Lower leg skin (tissue), 4 donors: ENCODE measurements around the gene PGLYRP4. TPM values are rescaled to one million over a fixed set of nuclear protein-coding genes. Genes with fewer than 3 reads are reported as not detected.

Experiments
- DNase-seq, 2 donors: peaks; one replicate each; pipeline ENCODE4 v3.0.0-alpha.2; 2019; ENCODE audit warnings: low spot score in 2 of 2
- H3K4me3 ChIP-seq: fragments of 200-600 bp; sonication (generic); 2 replicates; pipeline ENCODE4 v1.5.1; 2017; ENCODE audit warnings: mild to moderate bottlenecking, low read depth; ENCODE audit not compliant: poor library complexity, severe bottlenecking
- POLR2A ChIP-seq, 2 donors: fragments of 450-650 bp; IDR thresholded peaks; one replicate each; pipeline ENCODE4 v1.6.1; 2016 to 2017; ENCODE audit warnings: antibody characterized with exemption in 2 of 2, mild to moderate bottlenecking in 1 of 2, moderate library complexity in 1 of 2
- WGBS, 2 donors: methylation state at CpG; one replicate each; pipeline ENCODE4 v1.1.5; 2018; 5-methylcytosine and 5-hydroxymethylcytosine counted together
- intact Hi-C: fragments of 100-400 bp; cut with DNase I; formaldehyde crosslinking; loops from one replicate; pipeline ENCODE4 v1.15.0; 2023; ENCODE audit warnings: low total_unique reads
- total RNA-seq, 4 donors: library from RNA; depleted of rRNA; stranded (reverse); fragments of >200 nt; gene quantifications; one replicate each; pipeline ENCODE4 v1.1.0, GENCODE V29; 2016
- TF ChIP-seq, protein P1 (sequence below), 3 donors: fragments of 450-650 bp; IDR thresholded peaks; one replicate each; pipeline ENCODE4 v1.5.1; 2016; ENCODE audit warnings: antibody characterized with exemption in 3 of 3, mild to moderate bottlenecking in 3 of 3, moderate library complexity in 2 of 3

PGLYRP4 gene
- total RNA-seq, 4 donors from 2014 or later, result 10.2 to 36.1 (median 18.7) TPM

- intact Hi-C loops, result no loop called here
- DNase-seq, result no peak
- TF ChIP-seq, protein P1, sequence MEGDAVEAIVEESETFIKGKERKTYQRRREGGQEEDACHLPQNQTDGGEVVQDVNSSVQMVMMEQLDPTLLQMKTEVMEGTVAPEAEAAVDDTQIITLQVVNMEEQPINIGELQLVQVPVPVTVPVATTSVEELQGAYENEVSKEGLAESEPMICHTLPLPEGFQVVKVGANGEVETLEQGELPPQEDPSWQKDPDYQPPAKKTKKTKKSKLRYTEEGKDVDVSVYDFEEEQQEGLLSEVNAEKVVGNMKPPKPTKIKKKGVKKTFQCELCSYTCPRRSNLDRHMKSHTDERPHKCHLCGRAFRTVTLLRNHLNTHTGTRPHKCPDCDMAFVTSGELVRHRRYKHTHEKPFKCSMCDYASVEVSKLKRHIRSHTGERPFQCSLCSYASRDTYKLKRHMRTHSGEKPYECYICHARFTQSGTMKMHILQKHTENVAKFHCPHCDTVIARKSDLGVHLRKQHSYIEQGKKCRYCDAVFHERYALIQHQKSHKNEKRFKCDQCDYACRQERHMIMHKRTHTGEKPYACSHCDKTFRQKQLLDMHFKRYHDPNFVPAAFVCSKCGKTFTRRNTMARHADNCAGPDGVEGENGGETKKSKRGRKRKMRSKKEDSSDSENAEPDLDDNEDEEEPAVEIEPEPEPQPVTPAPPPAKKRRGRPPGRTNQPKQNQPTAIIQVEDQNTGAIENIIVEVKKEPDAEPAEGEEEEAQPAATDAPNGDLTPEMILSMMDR (IDR thresholded peaks at IDR 0.05), result no peak
- TF ChIP-seq POLR2A (IDR thresholded peaks at IDR 0.05), result no peak
- WGBS, 2 donors, result 31 to 40% methylated on average over 7 of the region's 7 CpGs
- no peak overlapping the region for H3K4me3 ChIP-seq
Observed at GRCh38 chr1:153395136-153395685, 46.6 kb upstream of the PGLYRP4 start.

GRCh38 chr1:153394391-153394790 is 45.8 kb upstream of the PGLYRP4 start:
- intact Hi-C loops, result no loop called here
- DNase-seq, result no peak
- no peak for TF ChIP-seq POLR2A (IDR thresholded peaks at IDR 0.05)
- TF ChIP-seq, protein P1 (IDR thresholded peaks at IDR 0.05), result no peak
- WGBS, 2 donors, result 71 to 73% methylated on average over 5 of the region's 5 CpGs
- H3K4me3 ChIP-seq, result no peak overlapping the region

- intact Hi-C loops, result no loop called here
- no peak overlapping the region for H3K4me3 ChIP-seq
- DNase-seq, result no peak
- 77 to 84% methylated on average over 6 of the region's 6 CpGs for WGBS, 2 donors
- no peak for TF ChIP-seq POLR2A (IDR thresholded peaks at IDR 0.05)
- TF ChIP-seq, protein P1 (IDR thresholded peaks at IDR 0.05), result no peak
Observed at GRCh38 chr1:153393926-153394325, 45.3 kb upstream of the PGLYRP4 start.

GRCh38 chr1:153392822-153393221 is 44.2 kb upstream of the PGLYRP4 start:
- no peak for TF ChIP-seq POLR2A (IDR thresholded peaks at IDR 0.05)
- TF ChIP-seq, protein P1 (IDR thresholded peaks at IDR 0.05), result no peak
- DNase-seq, result no peak
- WGBS, 2 donors, result 78 to 79% methylated on average over 3 of the region's 3 CpGs
- H3K4me3 ChIP-seq, result no peak overlapping the region
- intact Hi-C loops, result no loop called here

DNA sequence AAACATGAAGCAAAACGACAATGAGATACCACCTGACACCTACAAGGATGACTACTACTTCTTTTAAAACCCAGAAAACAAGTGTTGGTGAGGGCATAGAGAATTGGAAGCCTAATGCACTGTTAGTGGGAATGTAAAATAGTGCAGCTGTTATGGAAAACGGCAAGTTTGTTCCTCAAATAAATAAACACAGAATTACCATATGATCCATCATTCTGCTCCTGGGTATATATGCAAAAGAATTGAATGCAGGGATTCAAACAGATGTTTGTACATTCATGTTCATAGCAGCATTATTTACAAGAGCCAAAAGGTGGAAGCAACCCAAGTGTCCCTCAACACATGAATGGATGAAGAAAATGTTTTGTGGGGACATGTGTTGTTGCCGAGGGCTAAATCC is 43.6 kb upstream of the PGLYRP4 start:
- intact Hi-C loops, result no loop called here
- no peak for TF ChIP-seq POLR2A (IDR thresholded peaks at IDR 0.05)
- TF ChIP-seq, protein P1 (IDR thresholded peaks at IDR 0.05), result no peak
- DNase-seq, result no peak
- no peak overlapping the region for H3K4me3 ChIP-seq
- WGBS, 2 donors, result 66 to 71% methylated on average over 3 of the region's 3 CpGs
